Activated CD8-positive, alpha-beta T cell treated with anti-CD3 and anti-CD28 coated beads, Interleukin-2, amount 10 ng/mL, durations not matched to agents 7 days and 5 days (primary cell): ENCODE results near the gene PWWP2A. TPM values are rescaled to one million over a fixed set of nuclear protein-coding genes. Genes with fewer than 3 reads are reported as not detected.
"Not testable (repeated sequence)": the region's sequence is repeated elsewhere in the genome, so short reads cannot be mapped to it uniquely, and the experiment has no call there.

Source experiments
- ATAC-seq: fragments of 150-1000 bp; cut with Tn5 transposase; one replicate; pipeline ENCODE4 v1.10.0; 2021; ENCODE audit warnings: moderate library complexity
- CTCF ChIA-PET: fragments of 350-600 bp; sonication (Branson Sonifier 250); formaldehyde crosslinking; loops from one replicate; lab custom pipeline; 2021; ENCODE audit warnings: antibody characterized with exemption; lab: Charles Lee
- POLR2A ChIA-PET: fragments of 350-600 bp; sonication (Branson Sonifier 250); formaldehyde crosslinking; loops from one replicate; lab custom pipeline; 2021; ENCODE audit warnings: antibody characterized with exemption; lab: Charles Lee
- DNase-seq: peaks from one replicate; pipeline ENCODE4 v3.0.0-alpha.2; 2020
- H3K27ac Mint-ChIP-seq: one replicate; pipeline ENCODE4 v1.8.0; 2021; ENCODE audit warnings: mild to moderate bottlenecking, mixed read lengths
- H3K27me3 Mint-ChIP-seq: one replicate; pipeline ENCODE4 v1.8.0; 2021; ENCODE audit warnings: low read depth, mixed read lengths
- H3K36me3 Mint-ChIP-seq: one replicate; pipeline ENCODE4 v1.8.0; 2021; ENCODE audit warnings: low read depth, mixed read lengths
- H3K4me1 Mint-ChIP-seq: one replicate; pipeline ENCODE4 v1.8.0; 2021; ENCODE audit warnings: low read depth, mixed read lengths
- H3K4me3 Mint-ChIP-seq: one replicate; pipeline ENCODE4 v1.8.0; 2021; ENCODE audit warnings: mild to moderate bottlenecking, mixed read lengths
- H3K9me3 Mint-ChIP-seq: one replicate; pipeline ENCODE4 v1.8.0; 2022; ENCODE audit warnings: mixed read lengths; ENCODE audit not compliant: insufficient read depth
- total RNA-seq, 2 experiments: library from RNA; stranded (reverse); gene quantifications; one replicate each; pipeline ENCODE4 v1.2.3, GENCODE V29; 2021

PWWP2A gene
- total RNA-seq, 2 experiments from 2014 or later: 19.5 to 24.9 TPM

DNA sequence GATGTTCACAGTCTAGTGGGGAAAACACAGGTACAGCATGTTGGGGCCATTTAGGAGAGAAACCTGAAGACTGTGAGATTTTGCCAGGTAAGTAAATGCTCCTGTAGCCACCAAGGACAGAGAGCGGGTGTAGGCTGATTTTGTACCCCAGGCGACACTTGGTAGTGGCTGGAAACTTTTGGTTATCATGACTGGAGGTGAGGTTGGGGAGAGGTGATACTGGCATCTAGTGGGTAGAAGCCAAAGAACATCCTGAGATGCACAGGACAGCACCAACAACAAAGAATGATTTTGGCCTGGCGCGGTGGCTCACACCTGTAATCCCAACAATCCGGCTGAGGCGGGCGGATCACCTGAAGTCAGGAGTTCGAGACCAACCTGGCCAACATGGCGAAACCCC, 38.8 kb upstream of the PWWP2A start:
- no peaks in the 10 kb centered on the region for H3K27me3 Mint-ChIP-seq
- CTCF ChIA-PET: no interaction called here
- POLR2A ChIA-PET: no interaction called here
- H3K4me3 Mint-ChIP-seq: no peak overlapping the region
- no peaks in the 10 kb centered on the region for H3K9me3 Mint-ChIP-seq
- no peak for DNase-seq
- no peaks in the 10 kb centered on the region for H3K36me3 Mint-ChIP-seq
- no peak overlapping the region for H3K27ac Mint-ChIP-seq
- H3K4me1 Mint-ChIP-seq: no peaks in the 10 kb centered on the region
- no peak for ATAC-seq

DNA sequence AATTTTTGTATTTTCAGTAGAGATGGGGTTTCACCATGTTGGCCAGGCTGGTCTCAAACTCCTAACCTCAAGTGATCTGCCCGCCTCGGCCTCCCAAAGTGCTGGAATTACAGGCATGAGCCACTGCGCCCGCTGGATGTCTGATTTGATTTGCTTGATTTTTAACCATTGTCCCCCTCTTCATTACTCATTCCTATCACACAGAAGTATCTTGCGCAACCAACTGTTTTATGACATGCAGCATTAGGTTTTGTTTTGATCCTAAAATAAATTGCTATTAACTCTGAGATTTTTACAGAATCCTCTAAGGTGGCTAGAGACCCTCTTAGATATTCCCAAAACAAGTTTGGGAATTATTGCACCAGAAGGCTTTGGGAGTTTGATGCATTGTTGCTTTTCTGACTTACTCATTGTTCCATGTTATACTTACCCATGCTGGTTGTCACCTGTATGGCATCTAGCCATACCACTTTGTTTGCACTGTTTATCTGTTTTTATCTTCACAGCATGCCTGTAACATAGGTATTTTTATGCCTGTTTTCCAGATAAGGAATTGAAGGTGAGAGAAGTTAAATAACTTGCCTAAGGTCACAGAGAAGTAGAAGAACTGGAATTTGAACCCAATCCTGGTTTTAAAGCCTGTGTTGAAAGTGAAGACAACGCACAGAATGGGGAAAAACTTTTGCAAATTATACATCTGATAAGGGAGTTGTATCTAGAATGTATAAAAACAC, 35.9 kb upstream of the PWWP2A start:
- no peak overlapping the region for H3K27ac Mint-ChIP-seq
- H3K27me3 Mint-ChIP-seq: no peaks in the 10 kb centered on the region
- no peak for ATAC-seq
- POLR2A ChIA-PET: no interaction called here
- no peak for DNase-seq
- CTCF ChIA-PET: no interaction called here
- H3K4me3 Mint-ChIP-seq: no peak overlapping the region
- peaks cover 7% of the 10 kb centered on the region for H3K4me1 Mint-ChIP-seq
- H3K9me3 Mint-ChIP-seq: no peaks in the 10 kb centered on the region
- no peaks in the 10 kb centered on the region for H3K36me3 Mint-ChIP-seq

DNA sequence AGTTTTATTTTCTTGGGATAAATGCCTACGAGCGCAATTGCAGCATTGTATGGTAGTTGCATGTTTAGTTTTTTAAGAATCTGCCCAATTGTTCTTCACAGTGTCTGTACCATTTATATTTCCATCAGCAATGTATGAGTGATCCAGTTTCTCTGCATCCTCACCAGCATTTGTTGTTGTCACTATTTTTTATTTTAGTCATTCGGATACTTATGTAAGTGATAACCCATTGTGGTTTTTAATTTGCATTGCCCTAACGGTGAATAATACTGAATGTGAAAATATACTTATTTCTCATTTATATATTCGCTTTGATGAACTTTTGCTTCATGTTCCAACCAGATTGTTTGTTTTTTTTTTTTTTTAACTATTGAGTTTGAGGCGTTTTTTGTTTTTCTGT, 33.7 kb upstream of the PWWP2A start:
- H3K36me3 Mint-ChIP-seq: no peaks in the 10 kb centered on the region
- no peak for ATAC-seq
- ChIA-PET POLR2A (no interaction called here), CTCF (no interaction called here)
- H3K4me3 Mint-ChIP-seq: no peak overlapping the region
- peaks cover 8% of the 10 kb centered on the region for H3K4me1 Mint-ChIP-seq
- no peaks in the 10 kb centered on the region for H3K9me3 Mint-ChIP-seq
- no peaks in the 10 kb centered on the region for H3K27me3 Mint-ChIP-seq
- no peak overlapping the region for H3K27ac Mint-ChIP-seq
- DNase-seq: no peak

DNA sequence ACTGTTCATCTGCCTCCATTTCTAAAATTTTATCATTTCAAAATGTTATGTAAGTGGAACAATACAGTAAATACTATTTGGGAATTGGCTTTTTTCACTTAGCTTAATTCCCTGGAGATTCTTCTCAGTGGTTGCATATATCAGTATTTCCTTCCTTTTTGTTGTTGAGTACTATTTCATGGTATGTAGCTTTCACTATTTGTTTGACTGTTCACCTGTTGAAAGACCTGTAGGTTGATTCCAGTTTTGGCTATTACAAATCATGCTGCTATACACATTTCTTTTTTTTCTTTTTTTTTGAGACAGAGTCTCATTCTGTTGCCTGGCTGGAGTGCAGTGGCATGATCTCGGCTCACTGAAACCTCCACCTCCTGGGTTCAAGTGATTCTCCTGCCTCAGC, 33.0 kb upstream of the PWWP2A start:
- no peaks in the 10 kb centered on the region for H3K27me3 Mint-ChIP-seq
- H3K36me3 Mint-ChIP-seq: no peaks in the 10 kb centered on the region
- no peak overlapping the region for H3K27ac Mint-ChIP-seq
- H3K4me1 Mint-ChIP-seq: peaks cover 8% of the 10 kb centered on the region
- ChIA-PET CTCF (interaction anchor here (0.7 kb wide), 1 partner anchor 37 kb away, joined by 3 read pairs; no protein-coding TSS in a partner anchor), POLR2A (no interaction called here)
- H3K4me3 Mint-ChIP-seq: no peak overlapping the region
- DNase-seq: no peak
- no peak for ATAC-seq
- no peaks in the 10 kb centered on the region for H3K9me3 Mint-ChIP-seq

DNA sequence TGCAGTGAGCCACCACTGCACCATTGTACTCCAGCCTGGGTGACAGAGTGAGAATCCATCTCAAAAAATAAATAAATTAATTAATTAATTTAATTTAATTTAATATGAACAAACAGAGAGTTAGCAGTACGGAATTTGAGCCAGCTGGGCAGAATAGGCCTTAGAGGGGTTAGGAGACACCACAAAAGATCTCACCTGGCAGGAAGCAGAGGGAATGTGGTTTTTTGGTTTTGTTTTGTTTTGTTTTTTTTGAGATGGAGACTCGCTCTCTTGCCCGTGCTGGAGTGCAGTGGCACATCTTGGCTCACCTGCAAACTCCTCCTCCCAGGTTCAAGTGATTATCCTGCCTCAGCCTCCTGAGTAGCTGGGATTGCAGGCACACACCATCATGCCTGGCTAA, 31.8 kb upstream of the PWWP2A start:
- peaks cover 8% of the 10 kb centered on the region for H3K4me1 Mint-ChIP-seq
- H3K27me3 Mint-ChIP-seq: no peaks in the 10 kb centered on the region
- ChIA-PET POLR2A (no interaction called here), CTCF (no interaction called here)
- H3K4me3 Mint-ChIP-seq: no peak overlapping the region
- H3K27ac Mint-ChIP-seq: no peak overlapping the region
- ATAC-seq (no peak), DNase-seq (no peak)
- no peaks in the 10 kb centered on the region for H3K9me3 Mint-ChIP-seq
- no peaks in the 10 kb centered on the region for H3K36me3 Mint-ChIP-seq

DNA sequence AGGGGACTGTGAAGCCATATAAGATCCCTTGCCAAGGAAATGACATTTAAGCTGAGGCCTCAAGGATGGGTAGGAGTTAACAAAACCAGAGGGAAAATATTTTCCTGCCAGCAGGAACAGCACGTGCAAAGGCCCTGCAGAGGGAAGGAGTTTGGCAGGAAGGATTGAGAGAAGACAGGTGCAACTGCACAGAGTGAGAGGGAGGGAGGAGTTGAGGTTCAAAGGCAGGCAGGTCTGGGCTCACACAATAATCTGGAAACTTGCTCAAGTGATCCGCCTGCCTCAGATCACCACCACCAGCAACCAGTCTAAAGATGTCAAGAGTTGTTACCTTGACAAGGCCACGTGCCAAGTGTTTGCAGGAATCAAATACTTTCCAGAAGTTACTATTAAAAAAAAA, 31.1 kb upstream of the PWWP2A start:
- no peak for DNase-seq
- POLR2A ChIA-PET: no interaction called here
- Mint-ChIP-seq H3K9me3 (no peaks in the 10 kb centered on the region), H3K36me3 (no peaks in the 10 kb centered on the region), H3K27ac (no peak overlapping the region), H3K4me1 (peaks cover 8% of the 10 kb centered on the region), H3K27me3 (no peaks in the 10 kb centered on the region), H3K4me3 (no peak overlapping the region)
- ATAC-seq: no peak
- CTCF ChIA-PET: no interaction called here

DNA sequence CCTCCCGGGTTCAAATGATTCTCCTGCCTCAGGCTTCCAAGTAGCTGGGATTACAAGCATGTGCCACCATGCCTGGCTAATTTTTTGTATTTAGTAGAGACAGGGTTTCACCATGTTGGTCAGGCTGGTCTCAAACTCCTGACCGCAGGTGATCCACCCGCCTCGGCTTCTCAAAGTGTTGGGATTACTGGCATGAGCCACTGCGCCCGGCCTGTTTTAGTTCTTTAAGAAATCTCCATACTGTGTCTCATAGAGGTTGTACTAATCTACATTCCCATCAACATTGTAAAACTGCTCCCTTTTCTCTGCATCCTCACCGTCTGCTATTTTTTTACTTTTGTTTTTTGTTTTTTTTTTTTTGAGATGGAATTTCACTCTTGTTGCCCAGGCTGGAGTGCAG, 25.2 kb upstream of the PWWP2A start:
- H3K4me3 Mint-ChIP-seq, ATAC-seq, H3K4me1 Mint-ChIP-seq, POLR2A ChIA-PET, CTCF ChIA-PET, DNase-seq, H3K27me3 Mint-ChIP-seq, H3K27ac Mint-ChIP-seq, H3K9me3 Mint-ChIP-seq, H3K36me3 Mint-ChIP-seq: not testable (repeated sequence)

DNA sequence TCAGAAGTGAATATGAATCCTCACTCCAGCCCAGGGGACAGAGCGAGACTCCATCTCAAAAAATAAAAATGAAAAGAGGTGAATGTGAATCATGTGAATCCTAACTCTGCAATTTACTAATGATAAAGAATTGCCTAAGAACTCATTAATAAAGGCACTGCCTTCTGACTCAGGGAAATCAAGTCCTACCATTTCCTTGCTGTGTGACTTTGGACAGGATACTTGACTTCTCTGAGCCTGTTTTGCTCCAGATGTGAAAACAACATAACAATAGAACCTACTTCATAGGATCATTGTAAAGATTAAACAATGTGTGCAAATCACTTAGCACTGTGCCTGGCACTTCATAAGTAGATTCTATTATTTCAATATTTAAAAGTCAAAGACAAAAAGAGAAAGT, 15.1 kb upstream of the PWWP2A start:
- Mint-ChIP-seq H3K27ac (no peak overlapping the region), H3K9me3 (no peaks in the 10 kb centered on the region), H3K4me3 (no peak overlapping the region), H3K4me1 (no peaks in the 10 kb centered on the region), H3K27me3 (no peaks in the 10 kb centered on the region), H3K36me3 (no peaks in the 10 kb centered on the region)
- no peak for ATAC-seq
- POLR2A ChIA-PET: no interaction called here
- DNase-seq: no peak
- CTCF ChIA-PET: no interaction called here

DNA sequence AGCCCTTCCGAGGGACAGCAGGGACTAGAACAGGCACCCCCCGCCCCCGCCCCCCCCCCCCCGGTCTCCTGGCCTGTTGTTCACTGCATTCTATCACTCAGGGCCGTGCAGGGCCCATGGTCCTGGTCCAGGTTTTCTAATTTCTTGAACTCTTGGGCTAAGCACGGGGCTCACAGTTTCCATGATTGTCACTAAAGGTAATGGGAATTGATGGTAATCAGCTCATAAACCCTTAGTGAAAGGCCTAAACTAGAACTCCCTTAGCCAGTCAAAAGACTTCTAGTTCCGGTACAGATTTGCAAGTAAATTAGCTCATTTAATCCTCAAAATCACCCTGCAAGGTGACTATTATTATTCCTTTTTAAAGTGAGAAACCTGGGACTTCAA, 14.7 kb upstream of the PWWP2A start:
- Mint-ChIP-seq H3K4me1 (no peaks in the 10 kb centered on the region), H3K4me3 (no peak overlapping the region), H3K27me3 (no peaks in the 10 kb centered on the region), H3K9me3 (no peaks in the 10 kb centered on the region), H3K27ac (no peak overlapping the region), H3K36me3 (no peaks in the 10 kb centered on the region)
- ChIA-PET POLR2A (no interaction called here), CTCF (no interaction called here)
- no peak for DNase-seq
- no peak for ATAC-seq

DNA sequence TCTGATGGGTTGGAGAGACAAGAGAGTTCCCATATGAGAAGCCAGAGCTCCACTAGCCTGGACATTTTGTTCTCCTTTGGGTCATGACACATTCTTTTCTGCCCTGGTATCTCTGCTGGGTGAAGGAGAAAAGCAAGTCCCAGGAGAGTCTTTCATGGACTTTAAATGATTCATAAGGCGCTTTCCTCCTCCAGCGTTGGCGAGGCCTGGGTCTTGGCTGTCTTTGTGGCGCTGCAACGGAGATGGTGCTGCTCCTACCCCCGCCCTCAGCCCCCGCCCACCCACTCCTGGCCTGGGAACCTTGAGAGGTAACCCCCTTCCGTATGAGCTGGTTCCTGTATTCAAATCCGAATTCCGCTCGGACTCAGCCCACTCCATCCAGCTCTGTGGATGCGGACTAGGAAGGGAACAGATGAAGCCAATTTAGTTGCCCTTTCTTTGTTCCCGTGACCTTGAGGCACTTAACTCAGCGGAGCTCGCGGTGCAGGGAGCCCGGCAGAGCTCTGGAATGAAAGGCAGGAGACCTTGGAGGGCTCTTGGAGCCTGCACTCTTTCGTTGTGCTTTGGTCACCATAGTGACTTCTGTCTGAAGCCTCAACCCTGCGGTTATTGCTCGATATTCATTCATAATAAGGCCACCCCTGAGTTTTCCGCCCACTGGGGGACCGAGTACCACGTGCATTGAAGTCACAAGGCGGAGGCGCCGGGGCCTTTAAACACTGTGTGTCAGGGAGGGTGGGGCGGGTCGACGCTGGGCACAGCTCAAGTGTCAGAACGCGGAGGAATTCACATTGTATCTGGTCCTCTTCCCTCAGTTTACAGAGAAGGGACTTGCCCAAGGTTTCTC, 14.0 kb upstream of the PWWP2A start:
- Mint-ChIP-seq H3K9me3 (no peaks in the 10 kb centered on the region), H3K36me3 (no peaks in the 10 kb centered on the region), H3K4me1 (no peaks in the 10 kb centered on the region), H3K27ac (no peak overlapping the region), H3K4me3 (no peak overlapping the region), H3K27me3 (no peaks in the 10 kb centered on the region)
- ChIA-PET CTCF (no interaction called here), POLR2A (no interaction called here)
- no peak for DNase-seq
- no peak for ATAC-seq

DNA sequence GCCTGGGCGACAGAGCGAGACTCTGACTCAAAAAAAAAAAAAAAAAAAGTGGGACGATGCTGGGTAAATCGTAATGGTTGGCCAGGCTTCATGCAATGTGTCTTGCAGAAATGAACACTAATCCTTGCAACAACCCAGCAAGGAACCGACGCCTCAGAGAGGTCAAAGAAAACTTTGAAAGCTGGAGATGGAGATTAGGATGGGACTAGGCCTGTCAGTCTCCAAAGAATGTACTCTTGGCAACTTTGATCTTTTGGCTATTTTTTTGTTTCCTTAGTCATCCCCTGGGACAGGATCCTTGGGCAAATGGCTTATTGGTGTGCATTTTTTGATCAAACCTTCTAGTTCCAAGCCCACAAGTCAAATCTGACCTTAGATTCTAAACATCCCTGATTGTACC, 10.6 kb upstream of the PWWP2A start:
- Mint-ChIP-seq H3K36me3 (no peaks in the 10 kb centered on the region), H3K4me3 (no peak overlapping the region), H3K27ac (no peak overlapping the region), H3K9me3 (no peaks in the 10 kb centered on the region), H3K4me1 (no peaks in the 10 kb centered on the region), H3K27me3 (no peaks in the 10 kb centered on the region)
- POLR2A ChIA-PET: no interaction called here
- ATAC-seq: no peak
- CTCF ChIA-PET: no interaction called here
- no peak for DNase-seq

DNA sequence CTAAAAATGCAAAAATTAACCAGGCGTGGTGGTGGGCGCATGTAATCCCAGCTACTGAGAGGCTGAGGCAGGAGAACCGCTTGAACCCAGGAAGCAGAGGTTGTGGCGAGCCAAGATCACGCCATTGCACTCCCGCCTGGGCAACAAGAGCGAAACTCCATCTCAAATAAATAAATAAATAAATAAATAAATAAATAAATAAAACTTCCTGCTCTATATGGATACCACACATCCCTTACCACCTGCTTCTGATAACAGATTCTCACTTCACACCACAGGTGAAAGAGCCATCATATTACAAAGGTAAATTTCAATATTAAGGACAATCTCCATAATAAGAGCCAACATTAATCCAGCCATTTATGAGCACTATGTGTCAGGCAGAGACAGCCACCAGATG, 9.4 kb upstream of the PWWP2A start:
- no peak for ATAC-seq
- H3K27me3 Mint-ChIP-seq: no peaks in the 10 kb centered on the region
- CTCF ChIA-PET: no interaction called here

More for the DNA sequence above, 9.4 kb upstream of the PWWP2A start:
- no peak for DNase-seq
- no peaks in the 10 kb centered on the region for H3K4me1 Mint-ChIP-seq
- no peaks in the 10 kb centered on the region for H3K9me3 Mint-ChIP-seq
- POLR2A ChIA-PET: no interaction called here
- H3K4me3 Mint-ChIP-seq: no peak overlapping the region
- no peaks in the 10 kb centered on the region for H3K36me3 Mint-ChIP-seq
- H3K27ac Mint-ChIP-seq: no peak overlapping the region
